Measurements from ENCODE around the gene ADARB1. TPM values are rescaled to one million over a fixed set of nuclear protein-coding genes. Genes with fewer than 3 reads are reported as not detected.

The ADARB1 gene
- polyA plus RNA-seq, 1 donor (not counting 4 experiments of a cell fraction or from before 2014, with no cell fraction given) = 13.0 TPM

- DNase-seq (ENCODE audit: low read depth, low spot score) = peak; percentile 7
- Histone ChIP-seq H3K27me3 (ENCODE audit: control insufficient read depth, extremely low read depth, insufficient read depth, low read length) (peaks cover 26% of the 10 kb centered on the region), H3K4me2 (ENCODE audit: control insufficient read depth, extremely low read depth, insufficient read depth, low read depth, low read length) (peak overlapping the region; percentile 18)
Measured at GRCh38 chr21:45253180-45253579, 178.8 kb downstream of the ADARB1 start.

GRCh38 chr21:45253633-45254459, 179.5 kb downstream of the ADARB1 start:
- no peak for DNase-seq (ENCODE audit: low read depth, low spot score)
- Histone ChIP-seq H3K4me3 (ENCODE audit: control insufficient read depth in 2 of 3, extremely low read depth in 1 of 3, insufficient read depth in 2 of 3, low read depth in 1 of 3, low read length in 3 of 3) (no peak overlapping the region), H3K27me3 (ENCODE audit: control insufficient read depth, extremely low read depth, insufficient read depth, low read length) (peaks cover 24% of the 10 kb centered on the region), H3K4me2 (ENCODE audit: control insufficient read depth, extremely low read depth, insufficient read depth, low read depth, low read length) (peak overlapping the region; percentile 18), H3K27ac (ENCODE audit: control insufficient read depth, insufficient read depth, low read length) (no peak overlapping the region), H3K4me1 (ENCODE audit: control insufficient read depth, extremely low read depth, insufficient read depth, low read length) (peaks cover 8% of the 10 kb centered on the region), H4K20me1 (ENCODE audit: control insufficient read depth, extremely low read depth, insufficient read depth, low read length) (no peaks in the 10 kb centered on the region), H3K9ac (ENCODE audit: control insufficient read depth, extremely low read depth, insufficient read depth, low read length) (no peak overlapping the region), H3K36me3 (ENCODE audit: control insufficient read depth in 2 of 2, extremely low read depth in 1 of 2, insufficient read depth in 2 of 2, low read length in 2 of 2) (no peaks in the 10 kb centered on the region), H3K9me1 (ENCODE audit: control insufficient read depth, extremely low read depth, insufficient read depth, low read length) (no peaks in the 10 kb centered on the region), H2AFZ (ENCODE audit: control insufficient read depth, low read length) (no peak overlapping the region), H3K9me3 (ENCODE audit: control insufficient read depth, low read depth, low read length) (no peaks in the 10 kb centered on the region), H3K79me2 (ENCODE audit: control insufficient read depth, insufficient read depth, low read length) (no peaks in the 10 kb centered on the region)
- dilution Hi-C loops (cut with MboI; ENCODE audit: extremely low pct_ligation_motif_present, low sequenced_read_pairs) = no loop called here
- no peak for FAIRE-seq
- TF ChIP-seq CTCF (optimal IDR thresholded peaks at IDR 0.05 in 1 of 3, IDR thresholded peaks at IDR 0.05 in 1 of 3, conservative IDR thresholded peaks at IDR 0.05 in 1 of 3; ENCODE audit: extremely low read depth in 1 of 3, insufficient read depth in 2 of 3, low read length in 3 of 3) (no peak), EZH2 (IDR thresholded peaks at IDR 0.05; ENCODE audit: low read length) (no peak)

More at GRCh38 chr21:45253180-45253579, 178.8 kb downstream of the ADARB1 start:
- Histone ChIP-seq H3K4me3 (ENCODE audit: control insufficient read depth in 2 of 3, extremely low read depth in 1 of 3, insufficient read depth in 2 of 3, low read depth in 1 of 3, low read length in 3 of 3) (no peak overlapping the region), H3K27ac (ENCODE audit: control insufficient read depth, insufficient read depth, low read length) (no peak overlapping the region), H3K9me1 (ENCODE audit: control insufficient read depth, extremely low read depth, insufficient read depth, low read length) (no peaks in the 10 kb centered on the region), H3K4me1 (ENCODE audit: control insufficient read depth, extremely low read depth, insufficient read depth, low read length) (peaks cover 8% of the 10 kb centered on the region), H3K9me3 (ENCODE audit: control insufficient read depth, low read depth, low read length) (no peaks in the 10 kb centered on the region), H2AFZ (ENCODE audit: control insufficient read depth, low read length) (no peak overlapping the region), H3K79me2 (ENCODE audit: control insufficient read depth, insufficient read depth, low read length) (no peaks in the 10 kb centered on the region), H3K36me3 (ENCODE audit: control insufficient read depth in 2 of 2, extremely low read depth in 1 of 2, insufficient read depth in 2 of 2, low read length in 2 of 2) (no peaks in the 10 kb centered on the region), H4K20me1 (ENCODE audit: control insufficient read depth, extremely low read depth, insufficient read depth, low read length) (no peaks in the 10 kb centered on the region), H3K9ac (ENCODE audit: control insufficient read depth, extremely low read depth, insufficient read depth, low read length) (no peak overlapping the region)
- TF ChIP-seq CTCF (optimal IDR thresholded peaks at IDR 0.05 in 1 of 3, IDR thresholded peaks at IDR 0.05 in 1 of 3, conservative IDR thresholded peaks at IDR 0.05 in 1 of 3; ENCODE audit: extremely low read depth in 1 of 3, insufficient read depth in 2 of 3, low read length in 3 of 3) = no peak
- TF ChIP-seq EZH2 (IDR thresholded peaks at IDR 0.05; ENCODE audit: low read length) = no peak
- FAIRE-seq = peak; percentile 13
- dilution Hi-C loops (cut with MboI; ENCODE audit: extremely low pct_ligation_motif_present, low sequenced_read_pairs) = no loop called here
